HS-5 (cell line): ENCODE measurements around the gene SLIT2.

Experiments used
- DNase-seq: peaks from one replicate; pipeline ENCODE4 v3.0.0-alpha.2; 2012; ENCODE audit warnings: low read depth

SLIT2 gene

GRCh38 chr4:20251796-20252655, at the start of gene SLIT2:
TSS of gene SLIT2 (plus strand) at chr4:20251905. CDS start at chr4:20253816, 1,911 bp downstream.
- DNase-seq: no peak

GRCh38 chr4:20203508-20203907, 48.2 kb upstream of the SLIT2 start:
- DNase-seq: peak; percentile 93

- DNase-seq: no peak
These were observed 34.2 kb upstream of the SLIT2 start for GRCh38 chr4:20217521-20217920.

GRCh38 chr4:20217951-20218350, 33.8 kb upstream of the SLIT2 start:
- peak; percentile 5 for DNase-seq

GRCh38 chr4:20219521-20219920, 32.2 kb upstream of the SLIT2 start:
- no peak for DNase-seq

GRCh38 chr4:20237894-20238537, 13.7 kb upstream of the SLIT2 start:
- DNase-seq: no peak

GRCh38 chr4:20248155-20248558, 3.5 kb upstream of the SLIT2 start:
- peak; percentile 87 for DNase-seq

GRCh38 chr4:20249333-20249732, 2.4 kb upstream of the SLIT2 start:
- no peak for DNase-seq

GRCh38 chr4:20251031-20251795, 492 bp upstream of the SLIT2 start:
- no peak for DNase-seq

GRCh38 chr4:20252656-20253282, 1.1 kb downstream of the SLIT2 start:
- no peak for DNase-seq

GRCh38 chr4:20253283-20253734, 1.6 kb downstream of the SLIT2 start:
- DNase-seq: no peak

GRCh38 chr4:20253735-20254409, 2.2 kb downstream of the SLIT2 start:
- DNase-seq: no peak

GRCh38 chr4:20254511-20255250, 3.0 kb downstream of the SLIT2 start:
- DNase-seq: no peak

GRCh38 chr4:20255251-20255586, 3.5 kb downstream of the SLIT2 start:
- no peak for DNase-seq

GRCh38 chr4:20255823-20256222, 4.1 kb downstream of the SLIT2 start:
- DNase-seq: no peak

GRCh38 chr4:20256381-20256881, 4.7 kb downstream of the SLIT2 start:
- DNase-seq: no peak

GRCh38 chr4:20259707-20260106, 8.0 kb downstream of the SLIT2 start:
- DNase-seq: no peak

- no peak for DNase-seq
These were observed 9.1 kb downstream of the SLIT2 start for GRCh38 chr4:20260821-20261220.

- DNase-seq: no peak
These were observed 10.5 kb downstream of the SLIT2 start for GRCh38 chr4:20262221-20262620.

GRCh38 chr4:20264688-20265087, 13.0 kb downstream of the SLIT2 start:
- no peak for DNase-seq

- no peak for DNase-seq
These were observed 14.0 kb downstream of the SLIT2 start for GRCh38 chr4:20265726-20266125.
